Activated CD8-positive, alpha-beta memory T cell treated with anti-CD3 and anti-CD28 coated beads for 4 hours (primary cell): ENCODE results near the gene HTR4.

Experiments used
- DNase-seq, 2 donors: peaks; one replicate each; pipeline ENCODE4 v3.0.0-alpha.2; 2020; ENCODE audit warnings: low read depth in 2 of 2

HTR4 gene

DNA sequence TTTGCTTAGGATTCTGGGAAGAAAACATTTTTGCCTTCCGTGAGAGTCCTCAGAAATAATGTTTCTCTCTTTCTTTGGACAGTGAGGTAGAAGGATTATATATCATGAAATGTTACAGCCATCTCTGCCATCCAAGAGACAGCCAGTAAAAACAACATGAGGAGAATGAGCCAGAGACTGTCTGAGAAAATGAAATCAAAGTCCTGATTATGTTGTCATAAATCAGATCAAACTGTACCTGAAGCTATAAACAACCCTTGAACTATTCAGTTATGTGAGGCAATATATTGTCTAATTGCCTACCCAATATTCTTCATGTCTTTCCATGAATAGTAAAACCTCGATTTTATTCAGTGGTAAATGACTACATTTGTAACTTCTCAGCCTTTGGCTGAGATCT lies 9.2 kb upstream of the HTR4 start:
- no peak for DNase-seq

DNA sequence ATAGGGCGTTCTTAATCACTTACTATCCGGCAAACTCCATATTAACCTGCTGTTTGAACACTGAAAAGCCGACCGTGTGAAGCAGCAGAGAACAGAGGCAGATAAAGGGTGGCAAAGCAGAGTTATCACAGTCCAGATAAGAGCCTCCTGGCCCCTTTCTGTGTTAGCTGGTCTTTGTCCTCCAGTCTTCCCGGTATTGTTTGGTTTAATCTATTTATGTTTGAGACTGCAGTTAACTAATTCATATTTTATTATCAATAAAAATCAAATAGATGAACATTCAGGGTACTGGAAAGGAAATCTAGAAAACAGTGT lies 6.0 kb upstream of the HTR4 start:
- DNase-seq = no peak

DNA sequence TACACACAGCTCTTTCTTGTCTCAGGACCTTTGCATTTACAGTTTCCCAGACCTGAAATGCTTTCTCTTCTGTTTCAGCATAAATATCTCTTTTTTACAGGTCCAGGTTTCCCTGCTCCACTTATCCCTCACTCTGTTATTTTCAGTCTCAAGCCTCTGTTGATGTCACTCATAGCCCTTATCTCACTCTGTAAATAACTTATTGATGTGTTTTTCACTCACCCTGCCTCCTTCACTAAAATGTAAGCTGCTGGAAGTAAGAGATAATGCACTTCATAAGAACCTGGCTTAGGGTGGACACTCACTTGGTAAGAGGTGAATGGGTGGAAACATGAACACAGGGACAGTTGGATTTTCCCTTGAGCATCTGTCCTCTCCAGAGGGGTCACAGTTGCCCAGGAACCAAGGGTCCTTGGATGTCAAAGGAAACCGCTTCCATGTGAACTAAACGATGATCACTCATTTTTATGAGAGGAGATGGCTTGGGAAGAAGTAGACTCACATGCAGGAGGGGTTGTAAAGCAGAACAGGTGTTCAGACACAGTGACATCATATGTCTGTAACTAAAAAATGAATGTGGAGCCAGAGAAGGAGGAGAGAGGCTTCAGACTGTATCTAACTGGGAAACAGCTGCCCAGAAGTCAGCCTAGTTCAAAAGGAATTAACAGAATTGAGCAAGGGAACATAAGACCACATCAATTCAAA lies 5.5 kb upstream of the HTR4 start:
- DNase-seq = no peak

DNA sequence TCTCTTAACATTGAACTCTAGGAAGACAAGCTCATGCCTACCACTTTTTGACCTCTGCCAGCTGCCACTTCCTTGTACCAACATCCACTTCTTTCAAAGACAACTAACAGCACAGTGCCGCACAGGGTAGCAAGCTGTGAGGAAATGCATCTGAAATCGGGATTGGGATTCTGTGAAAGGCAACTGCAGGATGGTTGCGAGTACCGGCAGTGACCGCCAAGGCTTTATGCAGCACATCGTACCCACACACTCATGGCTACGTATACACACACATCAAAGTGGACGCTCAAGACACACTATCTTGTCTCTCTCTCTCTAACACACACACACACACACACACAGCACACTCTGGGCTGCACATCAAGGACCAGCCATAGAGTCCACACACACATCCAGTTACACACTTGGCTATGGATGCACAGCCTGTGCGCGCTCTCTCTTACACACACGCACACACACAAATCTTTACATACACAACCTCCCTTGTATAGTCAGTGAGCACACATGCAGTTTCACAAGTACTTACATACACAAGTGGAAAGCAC lies 964 bp downstream of the HTR4 start:
- no peak for DNase-seq

GRCh38 chr5:148651528-148651927 lies 2.8 kb downstream of the HTR4 start:
- DNase-seq = no peak

GRCh38 chr5:148645527-148645926 lies 8.8 kb downstream of the HTR4 start:
- no peak for DNase-seq

DNA sequence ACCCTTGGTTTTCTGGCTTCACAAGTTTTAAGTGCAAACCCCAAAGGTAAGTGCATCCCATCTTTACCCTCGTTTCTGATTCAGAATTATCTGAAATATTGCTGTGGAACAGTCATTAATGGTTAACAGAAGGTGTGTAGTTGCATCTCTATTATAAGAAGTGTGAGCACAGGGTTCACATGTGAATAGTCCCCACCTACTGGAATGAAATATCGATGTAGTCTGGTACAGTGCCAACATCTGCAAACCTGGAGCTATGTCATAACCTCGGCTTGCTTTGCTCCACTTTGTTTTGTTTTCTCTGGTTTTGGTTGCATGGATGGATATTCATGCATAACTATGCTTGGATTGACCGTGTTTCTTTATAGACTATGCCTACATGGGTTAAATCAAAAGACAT lies 12.6 kb downstream of the HTR4 start:
- DNase-seq = no peak

DNA sequence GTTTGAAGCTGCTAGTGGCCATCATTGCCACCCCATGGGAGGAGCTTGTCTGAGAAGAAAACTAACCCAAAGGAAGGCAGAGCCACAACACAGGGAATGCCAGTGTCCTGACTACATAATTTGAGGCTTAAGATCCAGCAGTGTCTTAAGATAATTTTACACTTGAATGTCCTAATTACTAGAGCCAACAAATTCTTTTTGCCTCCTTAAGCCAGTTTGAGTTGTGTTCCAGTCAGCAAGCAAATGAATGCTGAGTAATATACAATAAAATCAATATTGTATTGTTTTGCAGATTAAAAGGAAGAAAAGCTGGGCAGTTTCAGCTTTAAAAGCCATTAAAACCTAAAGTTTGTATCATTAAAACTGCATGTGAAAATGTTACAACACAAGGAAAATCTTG lies 13.9 kb downstream of the HTR4 start:
- DNase-seq = no peak

- no peak for DNase-seq
Observed at GRCh38 chr5:148639081-148639480, 15.2 kb downstream of the HTR4 start.

- no peak for DNase-seq
Observed at GRCh38 chr5:148636353-148636752, 18.0 kb downstream of the HTR4 start.

DNA sequence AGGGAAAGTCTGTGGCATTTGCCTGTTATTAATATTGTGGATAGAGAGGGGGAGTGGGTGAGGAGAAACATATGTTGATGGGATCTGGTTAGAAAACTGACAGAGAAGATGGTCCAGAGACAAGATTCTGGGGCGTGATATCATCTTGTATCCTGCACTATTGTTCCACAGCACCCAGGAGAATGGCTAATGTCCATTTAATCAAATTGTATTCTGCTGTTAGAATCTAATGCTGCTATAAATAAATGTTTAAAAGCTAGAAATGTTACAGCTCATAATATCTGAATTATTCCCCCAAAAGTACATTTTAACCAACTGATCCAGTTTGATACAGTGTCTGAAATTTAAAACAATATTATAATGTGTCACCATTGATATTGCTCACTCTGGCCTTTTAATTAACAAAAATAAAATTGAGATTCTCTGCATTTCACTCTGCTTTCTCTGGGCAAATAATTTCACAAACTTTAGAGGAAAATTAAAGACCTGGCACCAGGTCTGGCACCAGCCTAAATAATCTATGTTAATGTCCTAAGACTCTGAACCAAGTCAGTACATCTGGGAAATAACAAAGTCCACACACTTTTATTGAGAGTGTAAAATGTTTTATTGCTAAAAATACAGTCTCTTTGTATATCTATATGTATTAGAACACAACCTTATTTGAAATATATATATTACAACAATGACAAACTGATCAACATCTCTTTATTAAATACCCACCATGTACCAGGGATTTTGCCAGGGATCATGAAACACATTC lies 18.8 kb downstream of the HTR4 start:
- DNase-seq = no peak

GRCh38 chr5:148633067-148633377 lies 21.3 kb downstream of the HTR4 start:
- DNase-seq = no peak

GRCh38 chr5:148632255-148633066 lies 21.9 kb downstream of the HTR4 start:
- DNase-seq = no peak

DNA sequence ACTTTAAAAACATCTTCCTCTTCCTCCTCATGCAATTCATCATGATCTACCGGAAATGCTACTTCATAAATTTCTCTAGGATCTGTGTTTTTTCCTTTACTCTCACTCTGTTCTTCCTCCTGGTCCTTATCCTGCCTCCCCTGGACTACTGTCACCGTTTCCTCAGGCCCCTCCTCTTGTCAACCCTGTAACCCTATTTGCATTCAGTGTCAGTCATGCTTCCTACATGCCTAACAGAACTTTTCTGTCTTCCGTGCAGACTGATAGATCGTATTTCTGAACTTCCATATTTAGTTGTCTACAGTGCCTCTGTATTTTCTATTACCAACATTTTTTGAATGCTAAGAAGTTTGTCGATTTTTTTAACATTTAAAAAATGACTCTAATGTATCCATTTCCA lies 27.3 kb downstream of the HTR4 start:
- no peak for DNase-seq

GRCh38 chr5:148626081-148626613 lies 28.2 kb downstream of the HTR4 start:
- no peak for DNase-seq

DNA sequence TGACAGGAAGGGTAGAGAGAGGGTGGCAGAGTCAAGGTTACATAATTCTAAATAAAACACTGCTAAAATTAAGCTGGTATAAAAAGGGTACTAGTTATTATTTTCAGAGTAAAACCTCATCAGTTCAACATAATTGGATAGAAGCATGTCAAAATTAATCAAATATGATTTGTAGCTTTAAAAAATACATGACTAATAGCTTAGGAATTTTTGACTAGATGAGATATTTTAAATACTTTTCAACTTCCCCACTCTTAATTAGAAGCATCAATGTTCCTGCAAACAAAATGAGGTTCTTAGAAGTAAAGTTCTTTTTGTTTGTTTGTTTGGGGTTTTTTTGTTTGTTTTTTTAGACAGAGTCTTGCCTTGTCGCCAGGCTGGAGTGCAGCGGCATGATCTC lies 29.1 kb downstream of the HTR4 start:
- DNase-seq = no peak

GRCh38 chr5:148623741-148624140 lies 30.6 kb downstream of the HTR4 start:
- DNase-seq = no peak

GRCh38 chr5:148623101-148623500 lies 31.2 kb downstream of the HTR4 start:
- DNase-seq = no peak

GRCh38 chr5:148620696-148621095 lies 33.6 kb downstream of the HTR4 start:
- peak in 1 of 2 donors; percentile 14 for DNase-seq

DNA sequence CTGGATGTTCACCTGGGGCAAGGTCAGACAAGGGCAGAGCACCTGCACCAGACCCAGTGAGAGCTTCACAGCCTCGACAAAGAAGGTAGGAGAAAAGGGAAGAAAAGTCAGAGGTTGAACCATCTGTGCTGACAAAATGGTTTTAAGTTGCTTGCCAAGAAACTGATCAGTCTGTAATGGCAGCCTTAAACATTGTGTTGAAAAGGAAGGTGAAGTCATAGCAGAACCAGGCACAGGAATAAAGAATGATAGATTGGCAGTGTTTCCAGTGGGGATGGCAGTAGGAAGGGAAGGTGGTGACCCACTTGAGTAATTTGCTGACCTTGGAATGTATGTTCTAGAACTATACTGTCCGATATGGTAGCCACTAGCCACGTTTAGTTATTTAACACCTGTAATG lies 34.2 kb downstream of the HTR4 start:
- no peak for DNase-seq

GRCh38 chr5:148619484-148619883 lies 34.8 kb downstream of the HTR4 start:
- no peak for DNase-seq

DNA sequence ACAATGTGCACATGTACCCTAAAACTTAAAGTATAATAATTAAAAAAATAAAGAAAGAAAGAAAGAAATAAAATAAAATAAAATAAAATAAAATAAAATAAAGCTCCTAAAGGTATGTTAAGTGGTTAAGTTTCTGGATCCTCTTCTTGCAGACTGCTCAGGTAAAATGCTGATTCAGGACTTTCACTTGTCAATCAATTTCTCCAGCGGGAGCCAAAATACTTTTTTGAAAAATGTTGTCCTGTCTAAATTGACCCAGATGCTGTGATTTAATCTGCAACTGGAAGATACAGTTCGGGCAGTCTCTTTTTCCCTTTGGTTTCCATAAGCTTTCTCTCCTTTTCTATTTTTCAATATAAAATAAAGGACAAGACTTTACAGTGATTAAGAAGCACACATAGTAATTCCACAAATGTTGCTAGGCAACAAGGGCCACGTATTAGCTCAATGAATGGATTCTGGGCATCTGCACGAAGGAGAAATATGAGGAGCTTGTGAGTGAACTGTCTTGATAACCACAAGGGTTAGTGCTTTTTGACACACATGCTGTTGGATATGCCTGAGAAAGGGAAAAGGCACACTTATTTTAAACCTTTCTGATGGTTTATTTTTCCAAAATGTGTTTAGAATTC lies 38.6 kb downstream of the HTR4 start:
- DNase-seq = no peak
